ENCODE data around the gene EML3.

DNA sequence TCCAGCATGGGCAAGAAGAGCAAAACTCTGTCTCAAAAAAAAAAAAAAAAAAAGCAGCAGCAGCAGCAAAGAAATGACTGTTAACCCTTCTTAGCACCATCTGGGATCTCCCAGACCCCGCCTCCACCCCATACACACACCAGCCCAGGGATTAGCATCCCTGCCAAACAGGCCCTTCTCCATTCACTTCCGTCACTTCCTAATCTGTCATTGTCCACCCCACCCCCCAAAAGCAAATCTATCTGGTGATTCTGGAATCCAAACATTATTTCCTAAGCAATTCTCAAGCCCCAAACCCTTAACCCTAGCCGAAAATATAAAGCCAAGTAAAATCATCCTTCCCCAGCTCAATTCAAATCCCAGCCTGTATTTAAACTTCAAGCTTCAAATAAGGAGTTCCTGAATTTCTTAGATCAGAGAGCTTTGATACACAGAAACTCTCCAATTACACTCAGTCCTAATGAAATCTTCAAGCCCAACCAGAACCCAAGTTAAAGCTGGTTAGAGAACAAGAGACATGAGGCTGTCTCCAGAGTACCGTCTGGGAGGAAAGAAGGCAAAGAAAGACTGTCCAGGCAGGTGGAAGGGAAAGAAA is 60.0 kb downstream of the EML3 start:
- TF ChIP-seq, protein P1, sequence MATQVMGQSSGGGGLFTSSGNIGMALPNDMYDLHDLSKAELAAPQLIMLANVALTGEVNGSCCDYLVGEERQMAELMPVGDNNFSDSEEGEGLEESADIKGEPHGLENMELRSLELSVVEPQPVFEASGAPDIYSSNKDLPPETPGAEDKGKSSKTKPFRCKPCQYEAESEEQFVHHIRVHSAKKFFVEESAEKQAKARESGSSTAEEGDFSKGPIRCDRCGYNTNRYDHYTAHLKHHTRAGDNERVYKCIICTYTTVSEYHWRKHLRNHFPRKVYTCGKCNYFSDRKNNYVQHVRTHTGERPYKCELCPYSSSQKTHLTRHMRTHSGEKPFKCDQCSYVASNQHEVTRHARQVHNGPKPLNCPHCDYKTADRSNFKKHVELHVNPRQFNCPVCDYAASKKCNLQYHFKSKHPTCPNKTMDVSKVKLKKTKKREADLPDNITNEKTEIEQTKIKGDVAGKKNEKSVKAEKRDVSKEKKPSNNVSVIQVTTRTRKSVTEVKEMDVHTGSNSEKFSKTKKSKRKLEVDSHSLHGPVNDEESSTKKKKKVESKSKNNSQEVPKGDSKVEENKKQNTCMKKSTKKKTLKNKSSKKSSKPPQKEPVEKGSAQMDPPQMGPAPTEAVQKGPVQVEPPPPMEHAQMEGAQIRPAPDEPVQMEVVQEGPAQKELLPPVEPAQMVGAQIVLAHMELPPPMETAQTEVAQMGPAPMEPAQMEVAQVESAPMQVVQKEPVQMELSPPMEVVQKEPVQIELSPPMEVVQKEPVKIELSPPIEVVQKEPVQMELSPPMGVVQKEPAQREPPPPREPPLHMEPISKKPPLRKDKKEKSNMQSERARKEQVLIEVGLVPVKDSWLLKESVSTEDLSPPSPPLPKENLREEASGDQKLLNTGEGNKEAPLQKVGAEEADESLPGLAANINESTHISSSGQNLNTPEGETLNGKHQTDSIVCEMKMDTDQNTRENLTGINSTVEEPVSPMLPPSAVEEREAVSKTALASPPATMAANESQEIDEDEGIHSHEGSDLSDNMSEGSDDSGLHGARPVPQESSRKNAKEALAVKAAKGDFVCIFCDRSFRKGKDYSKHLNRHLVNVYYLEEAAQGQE (IDR thresholded peaks at IDR 0.05; ENCODE audit: borderline replicate concordance), result no peak
- TF ChIP-seq EZH2 (IDR thresholded peaks at IDR 0.05; ENCODE audit: borderline replicate concordance, insufficient read depth, low read length, poor library complexity, severe bottlenecking) (no peak), POLR2AphosphoS5 (IDR thresholded peaks at IDR 0.05) (no peak), RAD21 (conservative IDR thresholded peaks at IDR 0.05) (no peak), EP300 (conservative IDR thresholded peaks at IDR 0.05; ENCODE audit: poor library complexity, severe bottlenecking) (no peak), SMC3 (conservative IDR thresholded peaks at IDR 0.05; ENCODE audit: poor library complexity) (no peak), MXI1 (conservative IDR thresholded peaks at IDR 0.05; ENCODE audit: poor library complexity, severe bottlenecking) (no peak), TAF1 (IDR thresholded peaks at IDR 0.05; ENCODE audit: low read depth) (no peak)
- TF ChIP-seq, protein P2, sequence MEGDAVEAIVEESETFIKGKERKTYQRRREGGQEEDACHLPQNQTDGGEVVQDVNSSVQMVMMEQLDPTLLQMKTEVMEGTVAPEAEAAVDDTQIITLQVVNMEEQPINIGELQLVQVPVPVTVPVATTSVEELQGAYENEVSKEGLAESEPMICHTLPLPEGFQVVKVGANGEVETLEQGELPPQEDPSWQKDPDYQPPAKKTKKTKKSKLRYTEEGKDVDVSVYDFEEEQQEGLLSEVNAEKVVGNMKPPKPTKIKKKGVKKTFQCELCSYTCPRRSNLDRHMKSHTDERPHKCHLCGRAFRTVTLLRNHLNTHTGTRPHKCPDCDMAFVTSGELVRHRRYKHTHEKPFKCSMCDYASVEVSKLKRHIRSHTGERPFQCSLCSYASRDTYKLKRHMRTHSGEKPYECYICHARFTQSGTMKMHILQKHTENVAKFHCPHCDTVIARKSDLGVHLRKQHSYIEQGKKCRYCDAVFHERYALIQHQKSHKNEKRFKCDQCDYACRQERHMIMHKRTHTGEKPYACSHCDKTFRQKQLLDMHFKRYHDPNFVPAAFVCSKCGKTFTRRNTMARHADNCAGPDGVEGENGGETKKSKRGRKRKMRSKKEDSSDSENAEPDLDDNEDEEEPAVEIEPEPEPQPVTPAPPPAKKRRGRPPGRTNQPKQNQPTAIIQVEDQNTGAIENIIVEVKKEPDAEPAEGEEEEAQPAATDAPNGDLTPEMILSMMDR (IDR thresholded peaks at IDR 0.05; ENCODE audit: poor library complexity, severe bottlenecking), result no peak
